WTC11 (cell line): ENCODE data around the gene RBM10. TPM values are rescaled to one million over a fixed set of nuclear protein-coding genes. Genes with fewer than 3 reads are reported as not detected.

ENCODE experiments used
- ATAC-seq: fragments of 200-7000 bp; cut with Tn5 transposase; 2 replicates; pipeline ENCODE4 v1.10.0; 2021; ENCODE audit warnings: mild to moderate bottlenecking, moderate library complexity
- CTCF ChIA-PET: fragments of 300-600 bp; sonication (Branson Sonifier 250); formaldehyde crosslinking; loops from one replicate; lab custom pipeline; 2021; ENCODE audit warnings: antibody characterized with exemption; lab: Charles Lee
- POLR2A ChIA-PET: fragments of 350-600 bp; sonication (Branson Sonifier 250); formaldehyde crosslinking; loops from one replicate; lab custom pipeline; 2021; ENCODE audit warnings: antibody characterized with exemption; lab: Charles Lee
- DNase-seq: peaks from one replicate; pipeline ENCODE4 v3.0.0; 2021; ENCODE audit warnings: low spot score
- H3K27ac Mint-ChIP-seq: 2 replicates; pipeline ENCODE4 v1.8.0; 2021; ENCODE audit warnings: mixed read lengths
- H3K27me3 Mint-ChIP-seq: 2 replicates; pipeline ENCODE4 v1.8.0; 2021; ENCODE audit warnings: low read depth, mild to moderate bottlenecking, moderate library complexity, mixed read lengths
- H3K36me3 Mint-ChIP-seq: 2 replicates; pipeline ENCODE4 v1.8.0; 2021; ENCODE audit warnings: mixed read lengths
- H3K4me1 Mint-ChIP-seq: 2 replicates; pipeline ENCODE4 v1.8.0; 2022; ENCODE audit warnings: mixed read lengths
- H3K4me3 Mint-ChIP-seq: 2 replicates; pipeline ENCODE4 v1.8.0; 2021; ENCODE audit warnings: mild to moderate bottlenecking, moderate library complexity, mixed read lengths
- H3K9me3 Mint-ChIP-seq: 2 replicates; pipeline ENCODE4 v1.8.0; 2021; ENCODE audit warnings: mixed read lengths
- ELF4 ChIP-seq: sonication (generic); formaldehyde crosslinking; IDR thresholded peaks from 2 replicates; pipeline ENCODE4 v1.8.1; 2022; ENCODE audit warnings: low read depth, mild to moderate bottlenecking, moderate library complexity, missing genetic modification reagents
- ESRRA ChIP-seq: sonication (generic); formaldehyde crosslinking; IDR thresholded peaks from 2 replicates; pipeline ENCODE4 v1.8.1; 2022; ENCODE audit warnings: mild to moderate bottlenecking, missing genetic modification reagents, borderline replicate concordance
- FOXK1 ChIP-seq: sonication (generic); formaldehyde crosslinking; IDR thresholded peaks from 2 replicates; pipeline ENCODE4 v1.8.0; 2022; ENCODE audit warnings: mild to moderate bottlenecking, moderate library complexity, missing genetic modification reagents
- GABPB1 ChIP-seq: sonication (generic); formaldehyde crosslinking; IDR thresholded peaks from 2 replicates; pipeline ENCODE4 v1.8.1; 2023; ENCODE audit warnings: mild to moderate bottlenecking, missing genetic modification reagents
- KAT7 ChIP-seq: sonication (generic); formaldehyde crosslinking; IDR thresholded peaks from 2 replicates; pipeline ENCODE4 v1.8.1; 2023; ENCODE audit warnings: missing genetic modification reagents, mild to moderate bottlenecking, borderline replicate concordance
- RORB ChIP-seq: fragments of 250-450 bp; sonication (Bioruptor Pico); IDR thresholded peaks from 2 replicates; pipeline ENCODE4 v1.9.0; 2021; ENCODE audit warnings: mild to moderate bottlenecking
- ZNF263 ChIP-seq: sonication (generic); formaldehyde crosslinking; IDR thresholded peaks from 2 replicates; pipeline ENCODE4 v1.8.1; 2022; ENCODE audit warnings: low read depth, mild to moderate bottlenecking, moderate library complexity, missing genetic modification reagents
- ZNF317 ChIP-seq: sonication (generic); formaldehyde crosslinking; IDR thresholded peaks from 2 replicates; pipeline ENCODE4 v1.8.1; 2023; ENCODE audit warnings: low read depth, mild to moderate bottlenecking, moderate library complexity, missing genetic modification reagents, borderline replicate concordance
- ZNF416 ChIP-seq: fragments of 250-450 bp; sonication (Bioruptor Pico); IDR thresholded peaks from 2 replicates; pipeline ENCODE4 v1.9.0; 2021; ENCODE audit warnings: mild to moderate bottlenecking, inconsistent platforms
- total RNA-seq: library from RNA; stranded (reverse); gene quantifications from 3 replicates; pipeline ENCODE4 v1.2.3, GENCODE V29; 2021
- TF ChIP-seq, protein P1 (sequence below): fragments of 250-450 bp; sonication (Bioruptor Pico); conservative IDR thresholded peaks from 2 replicates; pipeline ENCODE4 v1.9.0; 2021; ENCODE audit warnings: mild to moderate bottlenecking
- TF ChIP-seq, protein P2 (sequence below): sonication (generic); formaldehyde crosslinking; IDR thresholded peaks from 2 replicates; pipeline ENCODE4 v1.8.1; 2023; ENCODE audit warnings: mild to moderate bottlenecking, missing genetic modification reagents
- TF ChIP-seq, protein P3 (sequence below): sonication (generic); formaldehyde crosslinking; IDR thresholded peaks from 2 replicates; pipeline ENCODE4 v1.8.1; 2022; ENCODE audit warnings: low read depth, mild to moderate bottlenecking, moderate library complexity, missing genetic modification reagents, borderline replicate concordance
- TF ChIP-seq, protein P4 (sequence below): sonication (generic); formaldehyde crosslinking; IDR thresholded peaks from 2 replicates; pipeline ENCODE4 v1.8.1; 2023; ENCODE audit warnings: mild to moderate bottlenecking, missing genetic modification reagents, moderate library complexity
- TF ChIP-seq, protein P5 (sequence below): sonication (generic); formaldehyde crosslinking; IDR thresholded peaks from 2 replicates; pipeline ENCODE4 v1.8.1; 2023; ENCODE audit warnings: mild to moderate bottlenecking, missing genetic modification reagents, moderate library complexity
- TF ChIP-seq, protein P6 (sequence below): sonication (generic); formaldehyde crosslinking; IDR thresholded peaks from 2 replicates; pipeline ENCODE4 v1.8.1; 2023; ENCODE audit warnings: mild to moderate bottlenecking, missing genetic modification reagents, borderline replicate concordance
- TF ChIP-seq, protein P7 (sequence below): fragments of 250-450 bp; sonication (Bioruptor Pico); IDR thresholded peaks from 2 replicates; pipeline ENCODE4 v1.9.0; 2021; ENCODE audit warnings: mild to moderate bottlenecking
- TF ChIP-seq, protein P8 (sequence below): sonication (generic); formaldehyde crosslinking; IDR thresholded peaks from 2 replicates; pipeline ENCODE4 v1.8.0; 2022; ENCODE audit warnings: mild to moderate bottlenecking, missing genetic modification reagents

RBM10 gene
- total RNA-seq, 1 experiment from 2014 or later, result 66.1 TPM

DNA sequence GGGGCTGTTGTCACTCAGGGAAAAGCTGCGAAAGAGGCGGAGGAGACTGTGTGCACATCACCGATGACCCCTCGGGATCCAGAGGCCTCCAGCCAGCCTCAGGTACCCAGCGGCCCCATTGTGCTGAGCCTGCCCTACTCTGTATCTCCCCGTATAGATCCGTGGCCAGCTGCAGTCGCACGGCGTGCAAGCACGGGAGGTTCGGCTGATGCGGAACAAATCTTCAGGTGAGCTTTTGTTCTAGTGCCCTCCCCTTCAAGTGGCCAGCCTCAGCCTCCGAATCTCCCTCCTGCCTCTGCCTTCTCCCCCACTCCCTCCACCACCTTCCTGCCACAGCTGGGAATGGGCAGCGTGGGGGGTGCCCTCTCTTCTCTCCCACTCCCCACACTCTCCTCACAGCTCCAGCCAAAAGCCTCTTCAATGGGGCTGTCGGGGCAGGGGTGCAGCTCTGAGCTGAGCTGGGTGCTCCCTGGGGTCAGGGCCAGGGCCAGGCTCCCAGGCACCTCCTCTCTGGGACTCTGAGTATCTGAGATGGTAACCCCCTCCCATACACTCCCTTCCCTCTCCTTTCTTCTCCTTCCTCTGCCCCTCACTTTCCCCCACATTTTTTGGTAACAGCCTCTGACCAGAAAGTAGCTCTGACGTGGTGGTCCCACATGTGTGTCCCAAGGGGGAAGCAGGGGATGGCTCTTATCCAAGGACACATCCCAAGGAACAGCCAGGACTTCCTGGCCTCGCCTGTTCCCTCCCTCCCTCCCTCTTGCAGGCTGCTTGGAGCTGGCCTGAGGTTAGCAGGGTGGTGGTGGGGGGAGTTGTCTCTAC, 28.2 kb downstream of the RBM10 start:
- no peak for ATAC-seq
- TF ChIP-seq, protein P1, sequence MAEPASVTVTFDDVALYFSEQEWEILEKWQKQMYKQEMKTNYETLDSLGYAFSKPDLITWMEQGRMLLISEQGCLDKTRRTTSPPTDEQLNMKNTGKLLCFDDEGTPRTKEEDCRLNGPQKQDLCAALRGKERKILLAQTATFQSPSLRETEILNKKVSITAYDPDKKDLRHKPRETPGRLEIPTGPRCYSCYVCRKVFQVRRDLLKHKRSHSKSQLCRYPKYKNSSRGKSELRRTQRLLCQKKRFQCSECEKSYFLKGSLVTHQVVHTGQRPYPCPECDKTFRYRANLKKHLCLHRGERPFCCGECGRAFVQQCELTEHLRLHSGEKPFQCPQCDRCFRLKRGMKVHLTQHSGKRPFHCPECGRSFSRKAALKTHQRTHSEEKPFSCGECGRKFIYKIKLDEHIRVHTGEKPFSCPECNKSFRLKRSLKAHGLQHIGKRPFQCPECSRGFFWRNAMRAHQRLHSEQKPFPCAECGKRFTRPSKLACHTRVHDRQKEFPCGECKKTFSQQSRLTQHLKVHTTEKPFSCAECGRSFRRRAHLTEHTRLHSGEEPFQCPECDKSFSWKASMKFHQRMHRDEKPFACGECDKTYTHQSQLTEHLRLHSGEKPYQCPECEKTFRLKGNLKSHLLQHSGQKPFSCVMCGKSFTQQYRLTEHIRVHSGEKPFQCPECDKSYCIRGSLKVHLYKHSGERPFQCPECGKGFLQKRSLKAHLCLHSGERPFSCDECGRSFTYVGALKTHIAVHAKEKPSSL (CRISPR knock-in tag), result no peak
- no peak for TF ChIP-seq ZNF416 (CRISPR knock-in tag)
- TF ChIP-seq ZNF263 (CRISPR knock-in tag), result no peak
- TF ChIP-seq, protein P2, sequence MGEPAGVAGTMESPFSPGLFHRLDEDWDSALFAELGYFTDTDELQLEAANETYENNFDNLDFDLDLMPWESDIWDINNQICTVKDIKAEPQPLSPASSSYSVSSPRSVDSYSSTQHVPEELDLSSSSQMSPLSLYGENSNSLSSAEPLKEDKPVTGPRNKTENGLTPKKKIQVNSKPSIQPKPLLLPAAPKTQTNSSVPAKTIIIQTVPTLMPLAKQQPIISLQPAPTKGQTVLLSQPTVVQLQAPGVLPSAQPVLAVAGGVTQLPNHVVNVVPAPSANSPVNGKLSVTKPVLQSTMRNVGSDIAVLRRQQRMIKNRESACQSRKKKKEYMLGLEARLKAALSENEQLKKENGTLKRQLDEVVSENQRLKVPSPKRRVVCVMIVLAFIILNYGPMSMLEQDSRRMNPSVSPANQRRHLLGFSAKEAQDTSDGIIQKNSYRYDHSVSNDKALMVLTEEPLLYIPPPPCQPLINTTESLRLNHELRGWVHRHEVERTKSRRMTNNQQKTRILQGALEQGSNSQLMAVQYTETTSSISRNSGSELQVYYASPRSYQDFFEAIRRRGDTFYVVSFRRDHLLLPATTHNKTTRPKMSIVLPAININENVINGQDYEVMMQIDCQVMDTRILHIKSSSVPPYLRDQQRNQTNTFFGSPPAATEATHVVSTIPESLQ (CRISPR knock-in tag), result no peak
- TF ChIP-seq, protein P3, sequence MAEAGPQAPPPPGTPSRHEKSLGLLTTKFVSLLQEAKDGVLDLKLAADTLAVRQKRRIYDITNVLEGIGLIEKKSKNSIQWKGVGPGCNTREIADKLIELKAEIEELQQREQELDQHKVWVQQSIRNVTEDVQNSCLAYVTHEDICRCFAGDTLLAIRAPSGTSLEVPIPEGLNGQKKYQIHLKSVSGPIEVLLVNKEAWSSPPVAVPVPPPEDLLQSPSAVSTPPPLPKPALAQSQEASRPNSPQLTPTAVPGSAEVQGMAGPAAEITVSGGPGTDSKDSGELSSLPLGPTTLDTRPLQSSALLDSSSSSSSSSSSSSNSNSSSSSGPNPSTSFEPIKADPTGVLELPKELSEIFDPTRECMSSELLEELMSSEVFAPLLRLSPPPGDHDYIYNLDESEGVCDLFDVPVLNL, result no peak
- TF ChIP-seq, protein P4, sequence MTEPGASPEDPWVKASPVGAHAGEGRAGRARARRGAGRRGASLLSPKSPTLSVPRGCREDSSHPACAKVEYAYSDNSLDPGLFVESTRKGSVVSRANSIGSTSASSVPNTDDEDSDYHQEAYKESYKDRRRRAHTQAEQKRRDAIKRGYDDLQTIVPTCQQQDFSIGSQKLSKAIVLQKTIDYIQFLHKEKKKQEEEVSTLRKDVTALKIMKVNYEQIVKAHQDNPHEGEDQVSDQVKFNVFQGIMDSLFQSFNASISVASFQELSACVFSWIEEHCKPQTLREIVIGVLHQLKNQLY (CRISPR knock-in tag), result no peak
- TF ChIP-seq, protein P5, sequence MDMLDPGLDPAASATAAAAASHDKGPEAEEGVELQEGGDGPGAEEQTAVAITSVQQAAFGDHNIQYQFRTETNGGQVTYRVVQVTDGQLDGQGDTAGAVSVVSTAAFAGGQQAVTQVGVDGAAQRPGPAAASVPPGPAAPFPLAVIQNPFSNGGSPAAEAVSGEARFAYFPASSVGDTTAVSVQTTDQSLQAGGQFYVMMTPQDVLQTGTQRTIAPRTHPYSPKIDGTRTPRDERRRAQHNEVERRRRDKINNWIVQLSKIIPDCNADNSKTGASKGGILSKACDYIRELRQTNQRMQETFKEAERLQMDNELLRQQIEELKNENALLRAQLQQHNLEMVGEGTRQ (CRISPR knock-in tag), result no peak
- TF ChIP-seq, protein P6, sequence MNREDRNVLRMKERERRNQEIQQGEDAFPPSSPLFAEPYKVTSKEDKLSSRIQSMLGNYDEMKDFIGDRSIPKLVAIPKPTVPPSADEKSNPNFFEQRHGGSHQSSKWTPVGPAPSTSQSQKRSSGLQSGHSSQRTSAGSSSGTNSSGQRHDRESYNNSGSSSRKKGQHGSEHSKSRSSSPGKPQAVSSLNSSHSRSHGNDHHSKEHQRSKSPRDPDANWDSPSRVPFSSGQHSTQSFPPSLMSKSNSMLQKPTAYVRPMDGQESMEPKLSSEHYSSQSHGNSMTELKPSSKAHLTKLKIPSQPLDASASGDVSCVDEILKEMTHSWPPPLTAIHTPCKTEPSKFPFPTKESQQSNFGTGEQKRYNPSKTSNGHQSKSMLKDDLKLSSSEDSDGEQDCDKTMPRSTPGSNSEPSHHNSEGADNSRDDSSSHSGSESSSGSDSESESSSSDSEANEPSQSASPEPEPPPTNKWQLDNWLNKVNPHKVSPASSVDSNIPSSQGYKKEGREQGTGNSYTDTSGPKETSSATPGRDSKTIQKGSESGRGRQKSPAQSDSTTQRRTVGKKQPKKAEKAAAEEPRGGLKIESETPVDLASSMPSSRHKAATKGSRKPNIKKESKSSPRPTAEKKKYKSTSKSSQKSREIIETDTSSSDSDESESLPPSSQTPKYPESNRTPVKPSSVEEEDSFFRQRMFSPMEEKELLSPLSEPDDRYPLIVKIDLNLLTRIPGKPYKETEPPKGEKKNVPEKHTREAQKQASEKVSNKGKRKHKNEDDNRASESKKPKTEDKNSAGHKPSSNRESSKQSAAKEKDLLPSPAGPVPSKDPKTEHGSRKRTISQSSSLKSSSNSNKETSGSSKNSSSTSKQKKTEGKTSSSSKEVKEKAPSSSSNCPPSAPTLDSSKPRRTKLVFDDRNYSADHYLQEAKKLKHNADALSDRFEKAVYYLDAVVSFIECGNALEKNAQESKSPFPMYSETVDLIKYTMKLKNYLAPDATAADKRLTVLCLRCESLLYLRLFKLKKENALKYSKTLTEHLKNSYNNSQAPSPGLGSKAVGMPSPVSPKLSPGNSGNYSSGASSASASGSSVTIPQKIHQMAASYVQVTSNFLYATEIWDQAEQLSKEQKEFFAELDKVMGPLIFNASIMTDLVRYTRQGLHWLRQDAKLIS, result no peak
- TF ChIP-seq ZNF317 (CRISPR knock-in tag), result no peak
- TF ChIP-seq ELF4, result no peak
- no peak for TF ChIP-seq KAT7 (CRISPR knock-in tag)
- no peak for TF ChIP-seq ESRRA (CRISPR knock-in tag)
- TF ChIP-seq, protein P7, sequence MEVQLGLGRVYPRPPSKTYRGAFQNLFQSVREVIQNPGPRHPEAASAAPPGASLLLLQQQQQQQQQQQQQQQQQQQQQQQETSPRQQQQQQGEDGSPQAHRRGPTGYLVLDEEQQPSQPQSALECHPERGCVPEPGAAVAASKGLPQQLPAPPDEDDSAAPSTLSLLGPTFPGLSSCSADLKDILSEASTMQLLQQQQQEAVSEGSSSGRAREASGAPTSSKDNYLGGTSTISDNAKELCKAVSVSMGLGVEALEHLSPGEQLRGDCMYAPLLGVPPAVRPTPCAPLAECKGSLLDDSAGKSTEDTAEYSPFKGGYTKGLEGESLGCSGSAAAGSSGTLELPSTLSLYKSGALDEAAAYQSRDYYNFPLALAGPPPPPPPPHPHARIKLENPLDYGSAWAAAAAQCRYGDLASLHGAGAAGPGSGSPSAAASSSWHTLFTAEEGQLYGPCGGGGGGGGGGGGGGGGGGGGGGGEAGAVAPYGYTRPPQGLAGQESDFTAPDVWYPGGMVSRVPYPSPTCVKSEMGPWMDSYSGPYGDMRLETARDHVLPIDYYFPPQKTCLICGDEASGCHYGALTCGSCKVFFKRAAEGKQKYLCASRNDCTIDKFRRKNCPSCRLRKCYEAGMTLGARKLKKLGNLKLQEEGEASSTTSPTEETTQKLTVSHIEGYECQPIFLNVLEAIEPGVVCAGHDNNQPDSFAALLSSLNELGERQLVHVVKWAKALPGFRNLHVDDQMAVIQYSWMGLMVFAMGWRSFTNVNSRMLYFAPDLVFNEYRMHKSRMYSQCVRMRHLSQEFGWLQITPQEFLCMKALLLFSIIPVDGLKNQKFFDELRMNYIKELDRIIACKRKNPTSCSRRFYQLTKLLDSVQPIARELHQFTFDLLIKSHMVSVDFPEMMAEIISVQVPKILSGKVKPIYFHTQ, result no peak
- TF ChIP-seq, protein P8, sequence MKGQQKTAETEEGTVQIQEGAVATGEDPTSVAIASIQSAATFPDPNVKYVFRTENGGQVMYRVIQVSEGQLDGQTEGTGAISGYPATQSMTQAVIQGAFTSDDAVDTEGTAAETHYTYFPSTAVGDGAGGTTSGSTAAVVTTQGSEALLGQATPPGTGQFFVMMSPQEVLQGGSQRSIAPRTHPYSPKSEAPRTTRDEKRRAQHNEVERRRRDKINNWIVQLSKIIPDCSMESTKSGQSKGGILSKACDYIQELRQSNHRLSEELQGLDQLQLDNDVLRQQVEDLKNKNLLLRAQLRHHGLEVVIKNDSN (CRISPR knock-in tag), result no peak
- no peak for TF ChIP-seq RORB (CRISPR knock-in tag)
- TF ChIP-seq GABPB1 (CRISPR knock-in tag), result no peak
- no peak for TF ChIP-seq FOXK1 (CRISPR knock-in tag)
- TF ChIP-seq, all 79 proteins: peak for 0
- H3K27me3 Mint-ChIP-seq, result no peaks in the 10 kb centered on the region
- ChIA-PET POLR2A (no interaction called here), CTCF (interaction anchor here (1.1 kb wide), 1 partner anchor 28 kb away, joined by 3 read pairs; the partner anchor contains the start of genes NDUFB11 and RBM10)
- no peaks in the 10 kb centered on the region for H3K9me3 Mint-ChIP-seq
- no peak overlapping the region for H3K27ac Mint-ChIP-seq
- DNase-seq, result no peak
- H3K4me1 Mint-ChIP-seq, result no peaks in the 10 kb centered on the region
- H3K4me3 Mint-ChIP-seq, result no peak overlapping the region
- H3K36me3 Mint-ChIP-seq, result peaks cover 17% of the 10 kb centered on the region
